HEK293 (cell line): ENCODE results near the gene ELOVL7.
A peak's percentile ranks its signal among the peaks of the same experiment; 100 is the strongest.

Source experiments
- CTCF ChIA-PET: fragments of 350-600 bp; formaldehyde crosslinking; extraction: SDS; loops from one replicate; lab custom pipeline; 2021; ENCODE audit warnings: antibody characterized with exemption; lab: Yijun Ruan, JAX
- POLR2A ChIA-PET: fragments of 300-600 bp; formaldehyde crosslinking; extraction: SDS; loops from one replicate; lab custom pipeline; 2020; ENCODE audit warnings: antibody characterized with exemption, inconsistent platforms; lab: Yijun Ruan, JAX
- H3K27ac ChIP-seq: fragments of 200-500 bp; sonication (Bioruptor generic); 2 replicates; pipeline ENCODE4 v1.5.1; 2014; ENCODE audit warnings: low read depth, low read length, control low read depth, inconsistent platforms; ENCODE audit errors: extremely low read depth
- H3K36me3 ChIP-seq, 2 experiments: fragments of 200-500 bp in 1 of 2; sonication (Bioruptor generic) in 1 of 2; 1 replicate in 1 of 2; 2 replicates in 1 of 2; pipeline ENCODE4 v1.5.1; 2014 to 2017; ENCODE audit warnings: inconsistent platforms in 2 of 2, low read length in 2 of 2; ENCODE audit not compliant: control insufficient read depth in 2 of 2, insufficient read depth in 1 of 2
- H3K4me1 ChIP-seq: fragments of 200-500 bp; sonication (Bioruptor generic); 2 replicates; pipeline ENCODE4 v1.5.1; 2014; ENCODE audit warnings: mild to moderate bottlenecking, low read length, inconsistent platforms; ENCODE audit not compliant: control insufficient read depth, insufficient read depth
- H3K4me3 ChIP-seq: 2 replicates; pipeline ENCODE4 v1.5.1; 2011; ENCODE audit warnings: low read depth, mild to moderate bottlenecking, control low read depth, low read length, moderate library complexity
- H3K9me3 ChIP-seq: fragments of 200-500 bp; sonication (Bioruptor generic); 2 replicates; pipeline ENCODE4 v1.5.1; 2014; ENCODE audit warnings: low read depth, low read length, inconsistent platforms; ENCODE audit not compliant: control insufficient read depth, insufficient read depth
- AEBP2 ChIP-seq: fragments of 450-650 bp; formaldehyde crosslinking; IDR thresholded peaks from 2 replicates; pipeline ENCODE4 v1.5.1; 2016; ENCODE audit warnings: missing biosample characterization, missing genetic modification characterization, borderline replicate concordance
- HOXC10 ChIP-seq: sonication (generic); formaldehyde crosslinking; IDR thresholded peaks from 2 replicates; pipeline ENCODE4 v1.8.1; 2023; ENCODE audit warnings: mild to moderate bottlenecking, missing genetic modification reagents
- IKZF3 ChIP-seq: fragments of 450-650 bp; IDR thresholded peaks from 2 replicates; pipeline ENCODE4 v1.5.0; 2018; ENCODE audit warnings: missing biosample characterization, mild to moderate bottlenecking, missing genetic modification characterization, moderate library complexity
- KLF1 ChIP-seq: fragments of 450-650 bp; formaldehyde crosslinking; IDR thresholded peaks from 2 replicates; pipeline ENCODE4 v1.5.1; 2016; ENCODE audit warnings: missing biosample characterization, missing genetic modification characterization
- MZF1 ChIP-seq: fragments of 450-650 bp; formaldehyde crosslinking; IDR thresholded peaks from 2 replicates; pipeline ENCODE4 v1.5.1; 2017; ENCODE audit warnings: missing biosample characterization, missing genetic modification characterization, borderline replicate concordance
- PRDM1 ChIP-seq: fragments of 450-650 bp; formaldehyde crosslinking; IDR thresholded peaks from 2 replicates; pipeline ENCODE4; 2016; ENCODE audit warnings: missing biosample characterization, missing genetic modification characterization
- YY2 ChIP-seq: fragments of 450-650 bp; formaldehyde crosslinking; IDR thresholded peaks from 2 replicates; pipeline ENCODE4 v1.5.1; 2016; ENCODE audit warnings: missing biosample characterization, missing genetic modification characterization
- ZBTB17 ChIP-seq: fragments of 450-650 bp; formaldehyde crosslinking; IDR thresholded peaks from 2 replicates; pipeline ENCODE4 v1.5.1; 2016; ENCODE audit warnings: missing biosample characterization, missing genetic modification characterization
- ZBTB20 ChIP-seq: fragments of 450-650 bp; formaldehyde crosslinking; IDR thresholded peaks from 2 replicates; pipeline ENCODE4 v1.5.1; 2016; ENCODE audit warnings: missing biosample characterization, missing genetic modification characterization
- ZNF121 ChIP-seq: fragments of 450-650 bp; formaldehyde crosslinking; IDR thresholded peaks from 2 replicates; pipeline ENCODE4 v1.5.1; 2016; ENCODE audit warnings: missing biosample characterization, missing genetic modification characterization
- ZNF169 ChIP-seq: fragments of 450-650 bp; formaldehyde crosslinking; IDR thresholded peaks from 2 replicates; pipeline ENCODE4 v1.5.1; 2016; ENCODE audit warnings: missing biosample characterization, missing genetic modification characterization
- ZNF280C ChIP-seq: fragments of 450-650 bp; formaldehyde crosslinking; IDR thresholded peaks from 2 replicates; pipeline ENCODE4 v1.5.1; 2016; ENCODE audit warnings: missing biosample characterization, missing genetic modification characterization
- ZNF335 ChIP-seq: fragments of 450-650 bp; formaldehyde crosslinking; conservative IDR thresholded peaks from 2 replicates; pipeline ENCODE4 v1.5.1; 2016; ENCODE audit warnings: missing biosample characterization, missing genetic modification characterization
- ZNF416 ChIP-seq: fragments of 450-650 bp; formaldehyde crosslinking; IDR thresholded peaks from 2 replicates; pipeline ENCODE4 v1.5.1; 2016; ENCODE audit warnings: missing biosample characterization, missing genetic modification characterization
- ZNF433 ChIP-seq: fragments of 450-650 bp; formaldehyde crosslinking; IDR thresholded peaks from 2 replicates; pipeline ENCODE4 v1.5.1; 2016; ENCODE audit warnings: missing biosample characterization, missing genetic modification characterization, low read depth
- ZNF600 ChIP-seq: fragments of 450-650 bp; formaldehyde crosslinking; IDR thresholded peaks from 2 replicates; pipeline ENCODE4 v1.5.1; 2016; ENCODE audit warnings: missing biosample characterization, missing genetic modification characterization
- ZNF639 ChIP-seq: fragments of 450-650 bp; formaldehyde crosslinking; IDR thresholded peaks from 2 replicates; pipeline ENCODE4 v1.5.1; 2016; ENCODE audit warnings: missing biosample characterization, missing genetic modification characterization
- ZNF677 ChIP-seq: fragments of 450-650 bp; IDR thresholded peaks from 2 replicates; pipeline ENCODE4 v1.5.0; 2018; ENCODE audit warnings: missing biosample characterization, mild to moderate bottlenecking, missing genetic modification characterization, moderate library complexity
- ZNF701 ChIP-seq: fragments of 450-650 bp; formaldehyde crosslinking; IDR thresholded peaks from 2 replicates; pipeline ENCODE4 v1.5.1; 2016; ENCODE audit warnings: missing biosample characterization, missing genetic modification characterization
- ZNF76 ChIP-seq: fragments of 450-650 bp; formaldehyde crosslinking; IDR thresholded peaks from 2 replicates; pipeline ENCODE4; 2016; ENCODE audit warnings: low read depth, missing biosample characterization, missing genetic modification characterization, borderline replicate concordance
- TF ChIP-seq, protein P1 (sequence below): fragments of 450-650 bp; formaldehyde crosslinking; IDR thresholded peaks from 2 replicates; pipeline ENCODE4 v1.5.1; 2016; ENCODE audit warnings: missing biosample characterization, missing genetic modification characterization
- TF ChIP-seq, protein P2 (sequence below): fragments of 450-650 bp; formaldehyde crosslinking; IDR thresholded peaks from 2 replicates; pipeline ENCODE4 v1.5.1; 2016; ENCODE audit warnings: missing biosample characterization, missing genetic modification characterization
- TF ChIP-seq, protein P3 (sequence below): fragments of 450-650 bp; formaldehyde crosslinking; conservative IDR thresholded peaks from 2 replicates; pipeline ENCODE4 v1.5.1; 2016; ENCODE audit warnings: low read depth, missing biosample characterization, missing genetic modification characterization

The ELOVL7 gene

GRCh38 chr5:60842871-60843385, 1.1 kb downstream of the ELOVL7 start:
- H3K4me3 ChIP-seq, result peak overlapping the region; percentile 89
- CTCF ChIA-PET, result interaction anchor here (0.7 kb wide), 1 partner anchor 212 kb away, joined by 4 read pairs; no protein-coding TSS in a partner anchor
- H3K9me3 ChIP-seq, result no peaks in the 10 kb centered on the region
- POLR2A ChIA-PET, result interaction anchor here (1.6 to 2.0 kb wide), 3 partner anchors 10 to 147 kb away, joined by 3 to 10 read pairs (median 6); partner anchors contain the start of genes ERCC8 and NDUFAF2
- no peaks in the 10 kb centered on the region for H3K36me3 ChIP-seq
- no peaks in the 10 kb centered on the region; the same call in 1 of the 2 replicates for H3K4me1 ChIP-seq
- H3K27ac ChIP-seq, result no peak overlapping the region; the same call in 1 of the 2 replicates
- TF ChIP-seq ZNF76 (tag by site-specific recombination), result peak; percentile 74; the same call in 1 of the 2 replicates
- TF ChIP-seq ZNF433 (tag by site-specific recombination), result no peak
- TF ChIP-seq IKZF3 (tag by site-specific recombination), result peak; percentile 45; the same call in 1 of the 2 replicates
- TF ChIP-seq, protein P1, sequence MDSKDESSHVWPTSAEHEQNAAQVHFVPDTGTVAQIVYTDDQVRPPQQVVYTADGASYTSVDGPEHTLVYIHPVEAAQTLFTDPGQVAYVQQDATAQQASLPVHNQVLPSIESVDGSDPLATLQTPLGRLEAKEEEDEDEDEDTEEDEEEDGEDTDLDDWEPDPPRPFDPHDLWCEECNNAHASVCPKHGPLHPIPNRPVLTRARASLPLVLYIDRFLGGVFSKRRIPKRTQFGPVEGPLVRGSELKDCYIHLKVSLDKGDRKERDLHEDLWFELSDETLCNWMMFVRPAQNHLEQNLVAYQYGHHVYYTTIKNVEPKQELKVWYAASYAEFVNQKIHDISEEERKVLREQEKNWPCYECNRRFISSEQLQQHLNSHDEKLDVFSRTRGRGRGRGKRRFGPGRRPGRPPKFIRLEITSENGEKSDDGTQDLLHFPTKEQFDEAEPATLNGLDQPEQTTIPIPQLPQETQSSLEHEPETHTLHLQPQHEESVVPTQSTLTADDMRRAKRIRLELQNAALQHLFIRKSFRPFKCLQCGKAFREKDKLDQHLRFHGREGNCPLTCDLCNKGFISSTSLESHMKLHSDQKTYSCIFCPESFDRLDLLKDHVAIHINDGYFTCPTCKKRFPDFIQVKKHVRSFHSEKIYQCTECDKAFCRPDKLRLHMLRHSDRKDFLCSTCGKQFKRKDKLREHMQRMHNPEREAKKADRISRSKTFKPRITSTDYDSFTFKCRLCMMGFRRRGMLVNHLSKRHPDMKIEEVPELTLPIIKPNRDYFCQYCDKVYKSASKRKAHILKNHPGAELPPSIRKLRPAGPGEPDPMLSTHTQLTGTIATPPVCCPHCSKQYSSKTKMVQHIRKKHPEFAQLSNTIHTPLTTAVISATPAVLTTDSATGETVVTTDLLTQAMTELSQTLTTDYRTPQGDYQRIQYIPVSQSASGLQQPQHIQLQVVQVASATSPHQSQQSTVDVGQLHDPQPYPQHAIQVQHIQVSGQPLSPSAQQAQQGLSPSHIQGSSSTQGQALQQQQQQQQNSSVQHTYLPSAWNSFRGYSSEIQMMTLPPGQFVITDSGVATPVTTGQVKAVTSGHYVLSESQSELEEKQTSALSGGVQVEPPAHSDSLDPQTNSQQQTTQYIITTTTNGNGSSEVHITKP (tag by site-specific recombination), result peak; percentile 90
- TF ChIP-seq ZNF169, result no peak
- no peak for TF ChIP-seq ZNF639 (tag by site-specific recombination)
- TF ChIP-seq ZNF280C (tag by site-specific recombination), result no peak
- TF ChIP-seq AEBP2, result no peak
- TF ChIP-seq KLF1 (tag by site-specific recombination), result no peak
- peak; percentile 58 for TF ChIP-seq ZBTB17
- TF ChIP-seq ZNF600 (tag by site-specific recombination), result no peak; the same call in 1 of the 2 replicates
- peak; percentile 95 for TF ChIP-seq ZBTB20
- TF ChIP-seq YY2, result no peak
- TF ChIP-seq ZNF677 (tag by site-specific recombination), result no peak
- TF ChIP-seq PRDM1 (tag by site-specific recombination), result peak; percentile 37; the same call in 1 of the 2 replicates
- no peak for TF ChIP-seq ZNF335 (tag by site-specific recombination)
- TF ChIP-seq, protein P2, sequence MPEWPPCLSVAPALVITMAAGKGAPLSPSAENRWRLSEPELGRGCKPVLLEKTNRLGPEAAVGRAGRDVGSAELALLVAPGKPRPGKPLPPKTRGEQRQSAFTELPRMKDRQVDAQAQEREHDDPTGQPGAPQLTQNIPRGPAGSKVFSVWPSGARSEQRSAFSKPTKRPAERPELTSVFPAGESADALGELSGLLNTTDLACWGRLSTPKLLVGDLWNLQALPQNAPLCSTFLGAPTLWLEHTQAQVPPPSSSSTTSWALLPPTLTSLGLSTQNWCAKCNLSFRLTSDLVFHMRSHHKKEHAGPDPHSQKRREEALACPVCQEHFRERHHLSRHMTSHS (tag by site-specific recombination), result no peak
- no peak for TF ChIP-seq ZNF416 (tag by site-specific recombination)
- TF ChIP-seq ZNF121, result peak; percentile 83
- no peak for TF ChIP-seq ZNF701
- no peak for TF ChIP-seq MZF1 (tag by site-specific recombination)
- TF ChIP-seq HOXC10 (CRISPR knock-in tag), result no peak
- TF ChIP-seq, protein P3, sequence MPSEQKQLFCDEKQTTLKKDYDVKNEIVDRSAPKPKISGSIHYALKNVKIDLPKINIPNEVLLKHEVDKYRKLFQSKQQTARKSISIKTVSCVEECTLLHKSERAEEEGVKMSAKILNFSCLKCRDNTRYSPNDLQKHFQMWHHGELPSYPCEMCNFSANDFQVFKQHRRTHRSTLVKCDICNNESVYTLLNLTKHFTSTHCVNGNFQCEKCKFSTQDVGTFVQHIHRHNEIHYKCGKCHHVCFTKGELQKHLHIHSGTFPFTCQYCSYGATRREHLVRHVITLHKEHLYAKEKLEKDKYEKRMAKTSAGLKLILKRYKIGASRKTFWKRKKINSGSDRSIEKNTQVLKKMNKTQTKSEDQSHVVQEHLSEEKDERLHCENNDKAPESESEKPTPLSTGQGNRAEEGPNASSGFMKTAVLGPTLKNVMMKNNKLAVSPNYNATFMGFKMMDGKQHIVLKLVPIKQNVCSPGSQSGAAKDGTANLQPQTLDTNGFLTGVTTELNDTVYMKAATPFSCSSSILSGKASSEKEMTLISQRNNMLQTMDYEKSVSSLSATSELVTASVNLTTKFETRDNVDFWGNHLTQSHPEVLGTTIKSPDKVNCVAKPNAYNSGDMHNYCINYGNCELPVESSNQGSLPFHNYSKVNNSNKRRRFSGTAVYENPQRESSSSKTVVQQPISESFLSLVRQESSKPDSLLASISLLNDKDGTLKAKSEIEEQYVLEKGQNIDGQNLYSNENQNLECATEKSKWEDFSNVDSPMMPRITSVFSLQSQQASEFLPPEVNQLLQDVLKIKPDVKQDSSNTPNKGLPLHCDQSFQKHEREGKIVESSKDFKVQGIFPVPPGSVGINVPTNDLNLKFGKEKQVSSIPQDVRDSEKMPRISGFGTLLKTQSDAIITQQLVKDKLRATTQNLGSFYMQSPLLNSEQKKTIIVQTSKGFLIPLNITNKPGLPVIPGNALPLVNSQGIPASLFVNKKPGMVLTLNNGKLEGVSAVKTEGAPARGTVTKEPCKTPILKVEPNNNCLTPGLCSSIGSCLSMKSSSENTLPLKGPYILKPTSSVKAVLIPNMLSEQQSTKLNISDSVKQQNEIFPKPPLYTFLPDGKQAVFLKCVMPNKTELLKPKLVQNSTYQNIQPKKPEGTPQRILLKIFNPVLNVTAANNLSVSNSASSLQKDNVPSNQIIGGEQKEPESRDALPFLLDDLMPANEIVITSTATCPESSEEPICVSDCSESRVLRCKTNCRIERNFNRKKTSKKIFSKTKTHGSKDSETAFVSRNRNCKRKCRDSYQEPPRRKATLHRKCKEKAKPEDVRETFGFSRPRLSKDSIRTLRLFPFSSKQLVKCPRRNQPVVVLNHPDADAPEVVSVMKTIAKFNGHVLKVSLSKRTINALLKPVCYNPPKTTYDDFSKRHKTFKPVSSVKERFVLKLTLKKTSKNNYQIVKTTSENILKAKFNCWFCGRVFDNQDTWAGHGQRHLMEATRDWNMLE (tag by site-specific recombination), result no peak
